M059J (cell line): Measurements from ENCODE around the gene SEC14L6. TPM values are rescaled to one million over a fixed set of nuclear protein-coding genes. Genes with fewer than 3 reads are reported as not detected.
"Not testable (repeated sequence)": the region's sequence is repeated elsewhere in the genome, so short reads cannot be mapped to it uniquely, and the experiment has no call there.

Source experiments
- DNase-seq: peaks from one replicate; pipeline ENCODE4 v3.0.0-alpha.2; 2012; ENCODE audit warnings: low read depth
- total RNA-seq: library from RNA; depleted of rRNA; stranded (reverse); fragments of >200 nt; shearing (Covaris generic); gene quantifications from 2 replicates; pipeline ENCODE4 v1.2.3, GENCODE V29; 2014

SEC14L6 gene
- total RNA-seq, 1 experiment from 2014 or later, result not detected

DNA sequence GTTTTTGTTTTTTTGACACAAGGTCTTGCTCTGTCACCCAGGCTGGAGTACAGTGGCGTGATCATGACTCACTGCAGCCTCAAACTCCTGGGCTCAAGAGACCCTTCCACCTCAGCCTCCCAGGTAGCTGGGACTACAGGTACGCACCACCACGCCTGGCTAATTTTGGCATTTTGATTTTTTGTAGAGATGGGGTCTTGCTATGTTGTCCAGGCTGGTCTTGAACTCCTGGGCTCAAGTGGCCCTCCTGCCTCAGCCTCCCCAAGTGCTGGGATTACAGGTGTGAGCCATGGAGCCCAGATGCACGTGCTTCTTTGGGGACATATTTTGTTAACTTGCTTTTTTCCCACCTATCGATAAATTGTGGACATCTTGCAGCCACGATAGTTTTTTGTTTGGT lies 20.7 kb upstream of the SEC14L6 start:
- DNase-seq, result not testable (repeated sequence)

DNA sequence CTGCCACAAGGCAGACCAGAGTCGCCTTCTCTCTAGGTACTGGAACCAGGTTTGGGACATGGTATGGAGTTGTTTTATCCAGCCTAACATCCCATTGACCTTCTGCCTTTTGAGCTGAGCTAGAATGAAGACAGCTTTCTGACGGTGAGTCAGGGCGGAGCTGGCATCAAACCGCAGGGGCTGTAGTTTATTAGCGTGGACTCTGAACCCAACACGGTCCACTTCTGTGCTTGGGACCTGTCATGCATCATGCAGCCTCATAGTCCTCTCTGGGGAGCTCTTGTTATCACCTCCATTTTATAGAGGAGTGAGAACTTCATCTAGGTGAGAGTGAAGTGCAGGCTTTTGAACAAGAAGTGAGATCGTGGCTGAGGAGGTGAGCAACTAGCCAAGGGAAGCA lies 19.6 kb upstream of the SEC14L6 start:
- peak; percentile 40 for DNase-seq

DNA sequence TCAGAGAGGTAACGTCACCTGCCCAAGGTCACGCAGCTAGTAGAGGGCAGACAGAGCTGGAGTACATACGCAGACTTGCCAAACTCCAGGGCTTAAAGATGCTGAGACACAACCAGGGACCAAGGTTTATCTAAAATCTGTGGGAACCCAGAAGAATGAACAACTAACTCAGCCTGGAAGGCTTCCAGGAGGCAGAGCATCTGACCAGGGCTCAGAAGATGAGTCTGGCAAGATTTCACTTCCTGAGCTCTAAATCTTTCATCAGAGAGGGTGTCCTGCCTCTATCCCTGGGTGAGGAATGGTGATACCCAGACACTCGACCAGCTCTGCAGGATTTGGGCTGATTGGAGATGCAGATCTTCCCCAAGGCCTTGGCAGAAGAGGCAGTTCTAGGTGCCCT lies 18.8 kb upstream of the SEC14L6 start:
- DNase-seq, result peak; percentile 57

DNA sequence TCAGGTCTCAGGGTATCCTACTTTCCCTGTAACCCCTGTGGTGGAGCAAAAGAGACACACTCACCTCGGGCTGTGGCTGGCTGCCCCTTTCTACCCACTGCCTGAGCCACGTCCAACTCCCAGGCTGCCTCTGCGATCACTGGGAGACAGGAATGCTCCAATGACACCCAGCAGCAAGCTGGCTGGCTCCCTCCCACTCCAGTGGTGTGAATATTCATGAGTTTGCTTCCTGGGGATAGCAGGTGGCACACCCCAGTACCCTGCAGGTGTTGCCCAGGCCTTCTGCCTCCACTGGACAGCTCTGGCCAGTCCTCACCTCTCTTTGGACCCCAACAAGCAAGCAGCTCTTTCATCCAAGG lies 18.2 kb upstream of the SEC14L6 start:
- no peak for DNase-seq

GRCh38 chr22:30564045-30564760 lies 17.7 kb upstream of the SEC14L6 start:
- no peak for DNase-seq

- DNase-seq, result peak; percentile 85
Observed at GRCh38 chr22:30562366-30562765, 15.8 kb upstream of the SEC14L6 start.

- DNase-seq, result peak; percentile 32
Observed at GRCh38 chr22:30561402-30562189, 15.1 kb upstream of the SEC14L6 start.

DNA sequence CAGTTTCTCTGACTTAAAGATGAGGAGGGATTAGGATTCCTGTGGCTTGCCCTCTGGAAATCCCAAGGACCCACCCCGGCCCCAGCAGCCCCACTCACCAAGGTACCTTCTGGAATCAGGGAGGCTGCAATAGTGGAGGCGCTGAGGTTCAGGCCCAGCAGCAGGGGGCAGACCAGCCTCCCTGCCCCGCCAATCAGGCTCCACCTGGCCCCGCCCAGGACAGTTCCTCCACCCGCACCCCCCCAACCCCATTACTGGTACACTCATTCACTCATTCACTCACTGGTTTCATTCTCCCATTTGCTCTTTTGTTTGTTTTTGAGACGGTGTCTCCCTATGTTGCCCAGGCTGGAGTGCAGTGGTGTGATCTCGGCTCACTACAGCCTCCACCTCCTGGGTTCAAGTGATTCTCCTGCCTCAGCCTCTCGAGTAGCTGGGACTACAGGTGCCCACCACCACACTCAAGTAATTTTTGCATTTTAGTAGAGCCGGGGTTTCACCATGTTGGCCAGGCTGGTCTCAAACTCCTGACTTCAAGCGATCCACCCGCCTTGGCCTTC lies 14.2 kb upstream of the SEC14L6 start:
- not testable (repeated sequence) for DNase-seq

DNA sequence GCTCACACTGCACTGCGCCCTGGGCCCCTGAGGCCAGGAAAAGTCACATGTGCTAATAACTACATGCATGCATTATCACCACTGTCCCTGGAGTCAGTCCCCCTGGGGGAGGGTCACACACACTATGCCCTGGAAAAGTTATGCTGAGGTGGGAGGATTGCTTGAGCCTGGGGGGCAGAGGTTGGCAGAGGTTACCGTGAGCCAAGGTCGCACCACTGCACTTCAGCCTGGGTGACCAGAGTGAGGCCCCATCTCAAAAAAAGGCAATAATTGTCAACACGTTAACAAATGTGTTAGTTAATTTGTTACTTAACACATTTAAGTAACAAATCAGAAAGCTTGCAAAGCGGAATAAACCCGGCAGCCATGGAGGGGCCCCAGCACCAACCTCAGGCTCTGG lies 13.3 kb upstream of the SEC14L6 start:
- DNase-seq, result no peak

GRCh38 chr22:30557243-30557642 lies 10.7 kb upstream of the SEC14L6 start:
- DNase-seq, result no peak

DNA sequence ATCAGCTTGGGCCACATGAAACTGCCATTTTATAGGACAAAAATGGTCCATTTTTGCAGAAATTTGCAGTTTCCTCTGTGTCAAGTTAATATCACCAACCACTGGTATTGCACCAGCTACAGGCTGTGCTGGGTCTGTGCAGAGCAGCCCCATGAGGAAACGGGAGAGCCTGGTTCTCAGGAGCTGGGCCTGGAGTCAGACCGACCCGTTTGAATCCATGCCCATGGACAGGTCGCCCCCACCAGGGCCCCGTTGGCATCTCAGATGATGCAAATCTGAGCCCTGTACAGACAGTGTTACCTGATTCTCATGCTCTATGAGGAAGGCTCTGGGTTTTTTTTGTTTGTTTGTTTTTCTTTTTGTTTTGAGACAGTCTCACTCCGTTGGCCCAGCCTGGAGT lies 9.8 kb upstream of the SEC14L6 start:
- DNase-seq, result no peak

GRCh38 chr22:30555282-30556210 lies 9.0 kb upstream of the SEC14L6 start:
- DNase-seq, result no peak

GRCh38 chr22:30553971-30554370 lies 7.4 kb upstream of the SEC14L6 start:
- DNase-seq, result no peak

GRCh38 chr22:30552719-30553118 lies 6.2 kb upstream of the SEC14L6 start:
- no peak for DNase-seq

DNA sequence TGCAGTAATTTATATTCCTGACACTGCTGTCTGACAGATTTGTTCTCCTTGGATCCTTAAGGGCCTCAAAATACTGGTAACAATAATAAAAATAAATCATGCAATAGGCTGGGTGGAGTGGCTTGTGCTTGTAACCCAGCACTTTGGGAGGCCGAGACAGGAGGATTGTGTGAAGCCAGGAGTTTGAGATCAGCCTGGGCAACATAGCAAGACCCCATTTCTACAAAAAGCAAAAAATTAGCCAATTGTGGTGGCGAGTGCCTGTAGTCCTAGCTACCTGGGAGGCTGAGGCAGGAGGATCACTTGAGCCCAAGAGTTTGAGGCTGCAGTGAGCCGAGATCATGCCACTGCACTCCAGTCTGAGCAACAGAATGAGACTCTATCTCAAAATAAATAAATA lies 5.3 kb upstream of the SEC14L6 start:
- DNase-seq, result not testable (repeated sequence)

DNA sequence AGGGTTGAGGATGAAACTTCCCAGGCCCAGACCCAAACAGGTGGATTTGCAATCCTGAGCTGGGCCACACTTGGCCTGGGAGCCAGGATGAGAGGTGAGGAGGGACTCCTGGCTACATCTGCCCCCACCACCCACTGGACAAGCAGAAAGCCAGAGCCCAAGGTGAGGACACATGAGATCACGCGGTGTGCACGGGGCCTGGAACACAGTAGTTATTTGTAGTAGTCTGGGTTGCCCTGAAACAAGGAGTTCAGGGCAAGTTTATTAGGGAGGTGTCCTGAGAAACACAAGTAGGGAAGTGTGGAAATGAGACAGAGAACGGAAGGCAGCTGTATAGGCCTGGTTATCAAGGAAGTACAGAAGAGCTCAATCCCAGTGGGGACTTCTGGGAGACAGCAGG lies 647 bp upstream of the SEC14L6 start:
- no peak for DNase-seq

DNA sequence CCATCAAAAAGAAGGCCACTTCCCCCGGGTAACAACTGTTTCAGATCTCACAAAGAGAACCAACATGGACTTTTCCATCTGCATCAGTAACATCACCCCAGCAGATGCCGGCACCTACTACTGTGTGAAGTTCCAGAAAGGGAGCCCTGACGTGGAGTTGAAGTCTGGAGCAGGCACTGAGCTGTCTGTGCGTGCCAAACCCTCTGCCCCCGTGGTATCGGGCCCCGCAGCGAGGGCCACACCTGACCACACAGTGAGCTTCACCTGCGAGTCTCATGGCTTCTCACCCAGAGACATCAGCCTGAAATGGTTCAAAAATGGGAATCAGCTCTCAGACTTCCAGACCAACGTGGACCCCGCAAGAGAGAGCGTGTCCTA lies 3.7 kb downstream of the SEC14L6 start:
- no peak for DNase-seq

- peak; percentile 13 for DNase-seq
Observed at GRCh38 chr22:30541961-30542810, 4.4 kb downstream of the SEC14L6 start.

DNA sequence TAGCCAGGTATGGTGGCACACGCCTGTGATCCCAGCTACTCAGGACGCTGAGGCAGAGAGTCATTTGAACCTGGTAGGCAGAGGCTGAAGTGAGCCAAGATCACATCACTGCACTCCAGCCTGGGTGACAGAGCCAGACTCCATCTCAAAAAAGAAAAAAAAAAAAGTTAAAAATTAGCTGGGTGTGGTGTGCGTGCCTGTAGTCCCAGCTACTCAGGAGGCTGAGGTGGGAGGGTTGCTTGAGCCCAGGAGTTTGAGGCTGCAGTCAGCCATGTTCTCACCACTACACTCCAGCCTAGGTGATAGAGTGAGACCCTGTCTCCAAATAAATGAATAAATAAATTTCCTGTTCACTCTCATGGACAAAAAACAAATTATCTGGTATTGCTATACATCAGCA lies 5.0 kb downstream of the SEC14L6 start:
- not testable (repeated sequence) for DNase-seq

- no peak for DNase-seq
Observed at GRCh38 chr22:30539368-30539767, 7.2 kb downstream of the SEC14L6 start.

- DNase-seq, result peak; percentile 56
Observed at GRCh38 chr22:30538280-30538679, 8.3 kb downstream of the SEC14L6 start.
